ENCODE measurements around the gene MRPL53.

The MRPL53 gene

GRCh38 chr2:74426181-74426758 lies 46.2 kb downstream of the MRPL53 start:
- DNase-seq (ENCODE audit: low spot score), result no peak

- DNase-seq (ENCODE audit: low spot score), result no peak
These were observed 47.0 kb downstream of the MRPL53 start for GRCh38 chr2:74425523-74425922.

GRCh38 chr2:74424995-74425406 lies 47.5 kb downstream of the MRPL53 start:
- DNase-seq (ENCODE audit: low spot score), result no peak

GRCh38 chr2:74424139-74424992 lies 48.1 kb downstream of the MRPL53 start:
- no peak for DNase-seq (ENCODE audit: low spot score)

- DNase-seq (ENCODE audit: low spot score), result no peak
These were observed 49.0 kb downstream of the MRPL53 start for GRCh38 chr2:74423231-74424095.

Measured in AG08396 (cell line).